ENCODE measurements around the gene VPS37C. TPM values are rescaled to one million over a fixed set of nuclear protein-coding genes. Genes with fewer than 3 reads are reported as not detected.

VPS37C gene
- total RNA-seq, 1 experiment from 2014 or later, result 29.0 TPM

DNA sequence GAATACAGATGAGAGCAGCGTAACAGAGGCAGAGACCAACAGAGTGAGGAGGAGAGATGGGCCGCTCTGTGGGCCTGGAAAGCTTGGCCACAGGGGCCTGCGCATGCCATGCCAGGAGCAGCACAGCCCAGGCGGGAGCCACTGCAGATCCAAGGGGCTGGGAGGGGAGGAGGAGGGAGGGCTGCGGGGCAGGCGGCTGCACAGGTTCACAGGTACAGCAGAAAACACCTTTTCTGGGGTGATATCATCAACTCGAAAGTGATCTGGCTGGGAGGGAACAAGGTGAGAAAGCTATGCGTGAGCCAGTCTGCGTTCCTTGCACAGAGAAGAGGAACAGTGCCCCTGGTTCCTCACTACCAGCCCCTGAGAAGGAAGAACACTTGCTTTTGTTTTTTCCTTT, 14.8 kb downstream of the VPS37C start:
- H3F3A ChIP-seq (ENCODE audit: insufficient read depth, low read depth), result peaks cover 22% of the 10 kb centered on the region
- H3K79me2 ChIP-seq (ENCODE audit: low read depth), result peaks cover 65% of the 10 kb centered on the region
- peaks cover 3% of the 10 kb centered on the region; the same call in 1 of the 2 replicates for H4K20me1 ChIP-seq (ENCODE audit: insufficient read depth)
- H3K4me2 ChIP-seq, result no peak overlapping the region
- POLR2A ChIA-PET (ENCODE audit: unreplicated experiment), result interaction anchor here (0.6 kb wide), 1 partner anchor 11 kb away, joined by 3 read pairs; no protein-coding TSS in a partner anchor
- H2AFZ ChIP-seq, result no peak overlapping the region
- DNase-seq, result no peak
- no peaks in the 10 kb centered on the region for H3K27me3 ChIP-seq (ENCODE audit: insufficient read depth, low read depth)
- CTCF ChIA-PET, result interaction anchor here (0.6 kb wide), 1 partner anchor 21 kb away, joined by 11 read pairs; no protein-coding TSS in a partner anchor
- H3K9me2 ChIP-seq (ENCODE audit: insufficient read depth), result no peaks in the 10 kb centered on the region
- H3K9me3 ChIP-seq (ENCODE audit: insufficient read depth, low read depth), result no peaks in the 10 kb centered on the region
- H3K27ac ChIP-seq, result no peak overlapping the region
- intact Hi-C loops (cut with micrococcal nuclease; ENCODE audit: unreplicated experiment), result no loop called here
- no peak for TF ChIP-seq CTCF (conservative IDR thresholded peaks at IDR 0.05)
- TF ChIP-seq EZH2 (IDR thresholded peaks at IDR 0.05; ENCODE audit: low read depth), result no peak
- H3K4me1 ChIP-seq (replicated peaks; ENCODE audit: insufficient read depth), result peaks cover 33% of the 10 kb centered on the region
- H3K4me3 ChIP-seq, result no peak overlapping the region
- no TSS peak for BruUV-seq (replicated peaks)
- no peaks in the 10 kb centered on the region for H3K36me3 ChIP-seq (ENCODE audit: low read depth)

- no peak for TF ChIP-seq EZH2 (IDR thresholded peaks at IDR 0.05; ENCODE audit: low read depth)
- TF ChIP-seq CTCF (conservative IDR thresholded peaks at IDR 0.05), result no peak
- Histone ChIP-seq H3K27ac (no peak overlapping the region), H4K20me1 (ENCODE audit: insufficient read depth) (peaks cover 9% of the 10 kb centered on the region), H2AFZ (no peak overlapping the region), H3K79me2 (ENCODE audit: low read depth) (peaks cover 55% of the 10 kb centered on the region), H3K4me1 (replicated peaks; ENCODE audit: insufficient read depth) (peaks cover 23% of the 10 kb centered on the region), H3K9me3 (ENCODE audit: insufficient read depth, low read depth) (no peaks in the 10 kb centered on the region), H3K36me3 (ENCODE audit: low read depth) (no peaks in the 10 kb centered on the region), H3K4me3 (no peak overlapping the region), H3K4me2 (no peak overlapping the region), H3K9me2 (ENCODE audit: insufficient read depth) (no peaks in the 10 kb centered on the region), H3F3A (ENCODE audit: insufficient read depth, low read depth) (peaks cover 20% of the 10 kb centered on the region), H3K27me3 (ENCODE audit: insufficient read depth, low read depth) (no peaks in the 10 kb centered on the region)
- POLR2A ChIA-PET (ENCODE audit: unreplicated experiment), result no interaction called here
- DNase-seq, result no peak
- no TSS peak for BruUV-seq (replicated peaks)
- intact Hi-C loops (cut with micrococcal nuclease; ENCODE audit: unreplicated experiment), result no loop called here
- CTCF ChIA-PET, result no interaction called here
These were observed 15.8 kb downstream of the VPS37C start for GRCh38 chr11:61145228-61146005.

- Histone ChIP-seq H3K27ac (no peak overlapping the region), H3K9me2 (ENCODE audit: insufficient read depth) (no peaks in the 10 kb centered on the region), H3K4me3 (no peak overlapping the region), H3F3A (ENCODE audit: insufficient read depth, low read depth) (peaks cover 12% of the 10 kb centered on the region), H2AFZ (no peak overlapping the region), H3K4me1 (replicated peaks; ENCODE audit: insufficient read depth) (peaks cover 16% of the 10 kb centered on the region), H3K4me2 (no peak overlapping the region), H3K9me3 (ENCODE audit: insufficient read depth, low read depth) (no peaks in the 10 kb centered on the region), H3K27me3 (ENCODE audit: insufficient read depth, low read depth) (no peaks in the 10 kb centered on the region), H3K79me2 (ENCODE audit: low read depth) (peaks cover 53% of the 10 kb centered on the region), H3K36me3 (ENCODE audit: low read depth) (no peaks in the 10 kb centered on the region), H4K20me1 (ENCODE audit: insufficient read depth) (peaks cover 13% of the 10 kb centered on the region)
- POLR2A ChIA-PET (ENCODE audit: unreplicated experiment), result no interaction called here
- CTCF ChIA-PET, result no interaction called here
- no TSS peak for BruUV-seq (replicated peaks)
- intact Hi-C loops (cut with micrococcal nuclease; ENCODE audit: unreplicated experiment), result no loop called here
- TF ChIP-seq EZH2 (IDR thresholded peaks at IDR 0.05; ENCODE audit: low read depth) (no peak), CTCF (conservative IDR thresholded peaks at IDR 0.05) (no peak)
- DNase-seq, result no peak
These were observed 16.6 kb downstream of the VPS37C start for GRCh38 chr11:61144511-61145179.

All from PC-9 (cell line).